Dendritic cell treated with granulocyte-macrophage colony-stimulating factor and Interleukin-4, amounts not matched to agents 40 ng/mL and 50 ng/mL, for 4 days (primary cell): ENCODE measurements around the gene GAN.
"Not testable (repeated sequence)": the region's sequence is repeated elsewhere in the genome, so short reads cannot be mapped to it uniquely, and the experiment has no call there.

Experiments used
- H3K27ac Mint-ChIP-seq: one replicate; pipeline ENCODE4 v1.8.0; 2022; ENCODE audit warnings: mild to moderate bottlenecking, mixed read lengths
- H3K27me3 Mint-ChIP-seq: one replicate; pipeline ENCODE4 v1.8.0; 2022; ENCODE audit warnings: mild to moderate bottlenecking, mixed read lengths
- H3K36me3 Mint-ChIP-seq: one replicate; pipeline ENCODE4 v1.8.0; 2022; ENCODE audit warnings: low read depth, mixed read lengths
- H3K4me1 Mint-ChIP-seq: one replicate; pipeline ENCODE4 v1.8.0; 2022; ENCODE audit warnings: low read depth, mixed read lengths
- H3K4me3 Mint-ChIP-seq: one replicate; pipeline ENCODE4 v1.8.0; 2022; ENCODE audit warnings: mild to moderate bottlenecking, moderate library complexity, mixed read lengths
- H3K9me3 Mint-ChIP-seq: one replicate; pipeline ENCODE4 v1.8.0; 2022; ENCODE audit warnings: mixed read lengths
- intact Hi-C: fragments of 100-400 bp; cut with micrococcal nuclease; formaldehyde crosslinking; loops from one replicate; pipeline ENCODE4 v1.15.0; 2022

The GAN gene

DNA sequence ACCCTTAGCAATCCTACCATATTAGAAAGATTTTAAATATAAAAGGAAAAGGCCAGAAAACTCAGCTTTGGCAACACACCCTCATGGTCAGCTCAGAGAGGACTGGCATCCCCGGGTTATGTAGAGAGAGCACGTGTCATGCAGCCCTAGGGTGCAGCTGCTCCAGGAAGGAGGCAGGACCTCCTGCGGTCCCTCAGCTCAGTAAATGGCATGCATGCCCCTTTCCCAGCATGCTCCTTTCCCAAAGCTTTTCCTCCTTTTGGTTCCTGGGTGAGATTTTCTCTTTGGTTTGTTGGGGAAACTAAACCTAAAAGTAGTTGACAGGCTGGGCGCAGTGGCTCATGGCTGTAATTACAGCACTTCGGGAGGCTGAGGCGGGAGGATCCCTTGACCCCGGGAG, 3.9 kb downstream of the GAN start:
- Mint-ChIP-seq H3K4me1 (peaks cover 13% of the 10 kb centered on the region), H3K9me3 (no peaks in the 10 kb centered on the region), H3K27me3 (no peaks in the 10 kb centered on the region), H3K36me3 (peaks cover 8% of the 10 kb centered on the region), H3K4me3 (no peak overlapping the region), H3K27ac (no peak overlapping the region)
- intact Hi-C loops, result loop anchor here (10.0 kb wide), 1 partner anchor 314 kb away; the partner anchor contains the start of genes CENPN and CMC2

GRCh38 chr16:81319221-81319912, 4.6 kb downstream of the GAN start:
- Mint-ChIP-seq H3K4me1 (peaks cover 7% of the 10 kb centered on the region), H3K9me3 (no peaks in the 10 kb centered on the region), H3K36me3 (peaks cover 5% of the 10 kb centered on the region), H3K27ac (no peak overlapping the region), H3K27me3 (no peaks in the 10 kb centered on the region), H3K4me3 (no peak overlapping the region)
- intact Hi-C loops, result loop anchor here (10.0 kb wide), 1 partner anchor 315 kb away; the partner anchor contains the start of genes CENPN and CMC2

- Mint-ChIP-seq H3K36me3 (no peaks in the 10 kb centered on the region), H3K4me1 (peaks cover 5% of the 10 kb centered on the region), H3K9me3 (no peaks in the 10 kb centered on the region), H3K27ac (no peak overlapping the region), H3K27me3 (no peaks in the 10 kb centered on the region), H3K4me3 (no peak overlapping the region)
- intact Hi-C loops, result no loop called here
These were observed 6.3 kb downstream of the GAN start for GRCh38 chr16:81321039-81321438.

DNA sequence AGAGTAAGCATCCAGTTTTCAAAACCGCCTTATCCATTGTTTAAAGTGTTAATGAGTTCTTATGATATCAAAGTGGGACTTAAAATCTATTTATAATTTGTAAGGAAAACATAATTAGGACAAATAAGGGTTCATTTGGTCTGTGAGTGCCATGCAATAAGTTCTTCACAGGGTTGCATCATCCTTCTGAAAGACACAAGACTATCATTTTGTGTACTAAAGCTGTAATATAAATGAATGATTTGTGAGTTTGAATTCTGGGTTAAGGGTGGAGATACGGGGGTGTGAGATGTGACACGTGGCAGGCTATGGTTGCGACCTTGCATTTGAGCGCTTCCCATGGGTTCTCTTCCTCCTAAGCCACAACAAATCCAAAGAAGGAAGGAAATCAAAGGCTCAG, 6.8 kb downstream of the GAN start:
- no peaks in the 10 kb centered on the region for H3K36me3 Mint-ChIP-seq
- no peaks in the 10 kb centered on the region for H3K9me3 Mint-ChIP-seq
- H3K4me1 Mint-ChIP-seq, result peaks cover 5% of the 10 kb centered on the region
- H3K27ac Mint-ChIP-seq, result no peak overlapping the region
- no peak overlapping the region for H3K4me3 Mint-ChIP-seq
- no peaks in the 10 kb centered on the region for H3K27me3 Mint-ChIP-seq
- intact Hi-C loops, result no loop called here

DNA sequence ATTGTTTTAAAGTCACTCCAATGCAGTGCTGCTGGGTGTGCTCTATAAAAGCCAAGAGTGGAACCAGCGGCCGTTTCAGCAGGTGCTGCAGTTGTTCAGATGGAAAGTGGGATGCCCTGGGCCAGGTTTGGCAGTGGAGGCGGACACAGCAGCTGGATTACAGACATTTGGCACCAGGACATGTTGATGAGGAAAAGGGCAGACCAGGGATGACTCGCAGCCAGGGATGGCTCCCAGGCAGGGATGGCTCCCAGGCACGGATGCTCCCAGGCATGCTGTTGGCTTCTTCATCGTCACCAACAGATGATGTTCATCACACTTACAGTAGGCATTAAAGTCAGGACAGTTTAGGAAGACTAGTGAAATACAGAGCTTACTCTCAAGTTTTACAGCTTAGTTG, 10.0 kb downstream of the GAN start:
- Mint-ChIP-seq H3K4me3 (no peak overlapping the region), H3K27ac (no peak overlapping the region), H3K27me3 (no peaks in the 10 kb centered on the region), H3K4me1 (no peaks in the 10 kb centered on the region), H3K9me3 (no peaks in the 10 kb centered on the region), H3K36me3 (no peaks in the 10 kb centered on the region)
- intact Hi-C loops, result no loop called here

DNA sequence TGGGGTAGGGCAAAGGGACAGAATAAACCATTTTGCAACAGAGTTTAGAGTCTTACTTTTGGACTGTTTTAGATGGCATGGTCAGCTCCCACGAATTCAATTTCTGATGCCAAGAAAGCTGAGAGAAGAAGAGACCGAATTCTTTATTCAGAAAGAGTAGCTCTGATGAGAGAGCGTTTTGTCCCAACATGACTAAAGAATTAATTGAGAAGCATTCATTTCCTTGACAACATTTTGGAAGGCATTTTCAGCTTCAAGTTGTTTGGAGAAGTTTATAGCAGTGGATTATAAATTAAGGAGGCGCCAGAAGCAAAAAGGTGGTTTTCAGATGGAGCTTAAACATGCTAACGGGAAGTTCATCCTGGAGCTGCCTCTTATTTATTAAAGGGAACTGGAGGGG, 12.2 kb downstream of the GAN start:
- intact Hi-C loops, result no loop called here
- H3K9me3 Mint-ChIP-seq, result no peaks in the 10 kb centered on the region
- no peaks in the 10 kb centered on the region for H3K4me1 Mint-ChIP-seq
- H3K27me3 Mint-ChIP-seq, result no peaks in the 10 kb centered on the region
- H3K27ac Mint-ChIP-seq, result no peak overlapping the region
- no peaks in the 10 kb centered on the region for H3K36me3 Mint-ChIP-seq
- no peak overlapping the region for H3K4me3 Mint-ChIP-seq

DNA sequence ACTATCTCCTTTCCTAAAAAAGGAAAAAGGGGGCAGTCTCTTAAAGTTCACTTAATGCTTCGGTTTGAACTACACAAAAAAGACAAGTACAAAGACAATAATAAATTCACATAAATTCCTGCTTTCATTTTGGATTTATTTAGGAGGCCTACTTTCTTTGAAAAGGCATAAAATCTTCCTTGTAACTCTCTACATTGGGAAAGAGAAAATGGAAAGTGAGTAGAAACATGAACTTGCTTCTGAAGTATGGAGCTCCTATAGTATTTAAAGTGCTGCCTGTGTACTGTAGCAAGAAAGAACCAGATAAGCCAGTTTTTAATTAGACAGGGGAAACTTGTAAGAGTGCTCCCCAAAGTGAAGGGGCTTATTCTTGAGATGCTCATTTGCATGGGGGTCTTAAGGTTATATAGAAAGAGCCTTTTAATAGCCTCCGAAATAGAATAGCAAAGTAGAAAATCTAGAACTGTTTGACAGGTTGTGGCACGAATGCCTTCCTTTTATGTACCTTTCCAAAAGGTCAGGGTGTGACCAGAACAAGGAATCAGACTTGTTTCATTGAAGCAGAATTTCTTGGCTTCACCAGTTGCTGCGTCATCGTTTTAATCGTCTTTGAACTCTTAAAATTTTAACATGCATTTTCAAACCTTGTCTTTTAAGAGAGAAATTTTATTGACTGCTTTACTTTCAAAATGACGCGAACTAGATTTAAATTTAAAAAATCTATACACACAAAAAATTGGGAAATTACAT, 12.9 kb downstream of the GAN start:
- intact Hi-C loops, result no loop called here
- Mint-ChIP-seq H3K9me3 (no peaks in the 10 kb centered on the region), H3K27ac (no peak overlapping the region), H3K4me1 (no peaks in the 10 kb centered on the region), H3K4me3 (no peak overlapping the region), H3K36me3 (no peaks in the 10 kb centered on the region), H3K27me3 (no peaks in the 10 kb centered on the region)

GRCh38 chr16:81329947-81330346, 15.2 kb downstream of the GAN start:
- Mint-ChIP-seq H3K4me3 (no peak overlapping the region), H3K36me3 (no peaks in the 10 kb centered on the region), H3K4me1 (no peaks in the 10 kb centered on the region), H3K27ac (no peak overlapping the region), H3K27me3 (no peaks in the 10 kb centered on the region), H3K9me3 (no peaks in the 10 kb centered on the region)
- intact Hi-C loops, result no loop called here

DNA sequence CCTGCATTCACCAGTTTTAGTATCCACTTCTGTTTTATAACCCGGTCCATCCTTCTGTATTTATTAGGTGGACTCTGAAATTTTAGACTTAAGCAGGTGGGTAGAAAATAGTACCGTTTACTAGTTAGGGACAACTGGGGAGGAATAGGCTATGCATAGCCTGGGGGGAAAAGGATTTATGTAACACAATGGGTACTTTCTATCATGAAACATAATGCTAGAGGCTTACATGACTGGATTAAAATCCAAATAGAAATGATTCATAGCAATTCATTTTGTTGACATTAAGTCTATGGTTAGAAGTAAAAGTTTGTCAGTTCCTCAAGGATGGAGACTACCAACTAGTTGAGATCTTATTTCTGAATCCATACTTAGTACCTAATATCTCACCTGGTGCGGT, 18.6 kb downstream of the GAN start:
- Mint-ChIP-seq H3K36me3 (no peaks in the 10 kb centered on the region), H3K4me1 (no peaks in the 10 kb centered on the region), H3K27ac (no peak overlapping the region), H3K27me3 (no peaks in the 10 kb centered on the region), H3K9me3 (no peaks in the 10 kb centered on the region), H3K4me3 (no peak overlapping the region)
- intact Hi-C loops, result no loop called here

DNA sequence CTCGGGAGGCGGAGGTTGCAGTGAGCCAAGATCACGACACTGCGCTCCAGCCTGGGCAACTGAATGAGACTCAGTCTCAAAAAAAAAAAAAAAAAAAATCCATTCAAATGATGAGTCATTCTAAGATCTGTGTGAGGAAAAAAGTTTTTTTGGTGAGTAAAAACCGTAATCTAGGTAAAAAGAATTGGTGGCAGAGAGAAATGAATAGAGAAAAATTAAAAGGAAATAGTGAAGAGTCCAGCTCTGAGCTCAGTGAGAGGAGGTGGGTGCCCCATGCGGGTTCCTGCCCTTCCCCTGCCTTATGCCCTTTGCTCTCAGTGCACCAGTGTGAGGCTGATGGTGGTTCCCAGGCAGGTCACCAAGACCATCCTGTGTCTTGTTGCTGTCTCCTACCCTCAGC, 20.9 kb downstream of the GAN start:
- Mint-ChIP-seq H3K27me3 (no peaks in the 10 kb centered on the region), H3K4me1 (peaks cover 6% of the 10 kb centered on the region), H3K9me3 (no peaks in the 10 kb centered on the region), H3K36me3 (no peaks in the 10 kb centered on the region), H3K4me3 (no peak overlapping the region), H3K27ac (no peak overlapping the region)
- intact Hi-C loops, result no loop called here

GRCh38 chr16:81337097-81337496, 22.3 kb downstream of the GAN start:
- H3K36me3 Mint-ChIP-seq, result no peaks in the 10 kb centered on the region
- H3K27ac Mint-ChIP-seq, result no peak overlapping the region
- no peak overlapping the region for H3K4me3 Mint-ChIP-seq
- intact Hi-C loops, result no loop called here
- H3K4me1 Mint-ChIP-seq, result peaks cover 6% of the 10 kb centered on the region
- H3K27me3 Mint-ChIP-seq, result no peaks in the 10 kb centered on the region
- no peaks in the 10 kb centered on the region for H3K9me3 Mint-ChIP-seq

DNA sequence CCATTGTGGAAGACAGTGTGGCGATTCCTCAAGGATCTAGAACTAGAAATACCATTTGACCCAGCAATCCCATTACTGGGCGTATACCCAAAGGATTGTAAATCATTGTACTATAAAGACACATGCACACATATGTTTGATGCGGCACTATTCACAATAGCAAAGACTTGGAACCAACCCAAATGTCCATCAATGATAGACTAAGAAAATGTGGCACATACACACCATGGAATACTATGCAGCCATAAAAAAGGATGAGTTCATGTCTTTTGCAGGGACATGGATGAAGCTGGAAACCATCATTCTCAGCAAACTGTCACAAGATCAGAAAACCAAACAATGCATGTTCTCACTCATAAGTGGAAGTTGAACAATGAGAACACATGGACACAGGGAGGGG, 30.4 kb downstream of the GAN start:
- intact Hi-C loops, H3K4me1 Mint-ChIP-seq, H3K27ac Mint-ChIP-seq, H3K36me3 Mint-ChIP-seq, H3K4me3 Mint-ChIP-seq, H3K27me3 Mint-ChIP-seq: not testable (repeated sequence)
- H3K9me3 Mint-ChIP-seq, result peaks cover 30% of the 10 kb centered on the region

GRCh38 chr16:81347425-81347824, 32.7 kb downstream of the GAN start:
- peaks cover 30% of the 10 kb centered on the region for H3K9me3 Mint-ChIP-seq
- peaks cover 5% of the 10 kb centered on the region for H3K36me3 Mint-ChIP-seq
- H3K27me3 Mint-ChIP-seq, result no peaks in the 10 kb centered on the region
- H3K27ac Mint-ChIP-seq, result no peak overlapping the region
- intact Hi-C loops, result no loop called here
- no peaks in the 10 kb centered on the region for H3K4me1 Mint-ChIP-seq
- no peak overlapping the region for H3K4me3 Mint-ChIP-seq

GRCh38 chr16:81349608-81350305, 35.0 kb downstream of the GAN start:
- Mint-ChIP-seq H3K27me3 (no peaks in the 10 kb centered on the region), H3K9me3 (peaks cover 22% of the 10 kb centered on the region), H3K4me3 (no peak overlapping the region), H3K27ac (no peak overlapping the region), H3K4me1 (no peaks in the 10 kb centered on the region), H3K36me3 (peaks cover 9% of the 10 kb centered on the region)
- intact Hi-C loops, result no loop called here
